Left lung (tissue), 10 donors: ENCODE measurements around the gene XPC. TPM values are rescaled to one million over a fixed set of nuclear protein-coding genes. Genes with fewer than 3 reads are reported as not detected.
A peak's percentile ranks its signal among the peaks of the same experiment; 100 is the strongest.

Experiments used
- ATAC-seq: fragments of 200-7000 bp; cut with Tn5 transposase; one replicate; pipeline ENCODE4 v1.9.1; 2020; ENCODE audit warnings: moderate library complexity
- DNase-seq, 4 donors: peaks; one replicate each; pipeline ENCODE4 v3.0.0-alpha.2; 2013 to 2020
- H3K27ac ChIP-seq, 2 donors: fragments of 200-600 bp; sonication (generic) in 1 of 2; one replicate each; pipeline versions ENCODE4 v1.5.0 to v1.8.0; 2020 to 2021
- H3K27me3 ChIP-seq, 2 donors: fragments of 200-600 bp; sonication (generic) in 1 of 2; one replicate each; pipeline versions ENCODE4 v1.5.0 to v1.8.0; 2020 to 2021
- H3K36me3 ChIP-seq, 2 donors: fragments of 200-600 bp; sonication (generic) in 1 of 2; one replicate each; pipeline versions ENCODE4 v1.5.0 to v1.8.0; 2020 to 2021
- H3K4me1 ChIP-seq, 2 donors: fragments of 200-600 bp; one replicate each; pipeline ENCODE4 v1.8.0; 2021
- H3K4me3 ChIP-seq, 2 donors: fragments of 200-600 bp; sonication (generic) in 1 of 2; one replicate each; pipeline versions ENCODE4 v1.5.0 to v1.8.0; 2020 to 2021; ENCODE audit warnings: mild to moderate bottlenecking in 1 of 2
- H3K9me3 ChIP-seq, 2 donors: fragments of 200-600 bp; sonication (generic) in 1 of 2; one replicate each; pipeline versions ENCODE4 v1.5.0 to v1.8.0; 2020 to 2021
- intact Hi-C, 2 donors: fragments of 100-400 bp; cut with DNase I; formaldehyde crosslinking; loops; one replicate each; pipeline versions ENCODE4 v1.11.2 to v1.14.2; 2022
- polyA plus RNA-seq, 6 donors: library from polyadenylated mRNA; unstranded; fragments of 120-200 nt; gene quantifications; one replicate each; pipeline ENCODE4 v1.2.1, GENCODE V29; 2013; ENCODE audit not compliant: insufficient read length in 6 of 6
- total RNA-seq, 2 donors: library from RNA; stranded (reverse); fragmentation: NEBNext Ultra II Directional; extraction: Animal tissue kit (Norgen Biotek cat#: 25700); gene quantifications; one replicate each; pipeline ENCODE4 v1.2.1, GENCODE V29; 2021
- TF ChIP-seq, protein P1 (sequence below), 2 donors: fragments of 200-600 bp; sonication (generic) in 1 of 2; IDR thresholded peaks; one replicate each; pipeline versions ENCODE4 v1.5.0 to v1.8.0; 2021; ENCODE audit warnings: antibody characterized with exemption in 2 of 2
- donor health status: DM: no; HTN: yes; CAD: no.
- donor health status: DM: no; HTN: no; CAD: no.

The XPC gene
- total and polyA plus RNA-seq, 8 donors = 23.9 to 47.6 (median 43.2) TPM

DNA sequence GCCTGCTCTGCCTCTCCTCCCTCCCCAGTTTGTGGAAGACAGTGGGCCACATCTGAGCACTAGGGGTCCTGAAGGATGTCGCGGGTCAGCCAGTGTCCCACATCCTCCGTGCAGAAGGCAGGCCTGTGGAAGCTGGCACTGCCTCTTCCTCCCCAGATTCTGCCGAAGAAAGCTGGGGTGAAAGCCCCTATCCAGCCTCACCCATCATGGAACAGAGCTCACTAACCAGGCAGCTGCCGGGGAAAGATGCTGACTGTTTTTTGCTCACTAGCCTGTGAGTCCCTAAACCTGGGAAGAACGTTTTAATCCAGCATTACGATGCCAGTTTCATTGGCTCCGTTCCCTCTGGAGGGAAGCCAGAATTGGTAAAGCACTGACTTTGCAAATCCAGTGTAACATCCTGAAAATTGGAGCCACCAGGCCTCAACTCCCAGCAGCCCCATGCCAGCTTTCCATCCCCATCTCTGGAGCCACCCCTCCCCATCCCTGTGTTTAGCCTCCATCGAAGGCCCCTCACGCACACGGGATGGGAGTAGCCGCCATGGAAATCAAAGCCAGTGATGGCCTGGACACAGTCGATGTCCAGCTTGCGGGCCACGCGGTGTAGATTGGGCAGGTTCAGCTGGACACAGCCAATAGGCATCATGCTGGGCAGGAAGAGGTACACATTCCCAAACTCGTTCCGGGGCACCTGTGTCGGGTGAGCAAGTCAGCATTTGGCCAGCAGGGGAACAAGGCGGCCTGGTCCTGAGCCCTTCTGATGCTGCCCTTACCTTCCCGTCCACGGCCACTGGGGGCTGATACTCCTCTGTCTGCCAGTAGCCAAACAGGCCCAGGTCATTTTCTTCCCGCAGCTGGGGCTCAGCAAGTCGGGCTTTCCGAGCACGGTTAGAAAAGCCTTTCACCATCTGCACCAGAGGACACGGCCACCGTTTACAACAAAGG, 30.1 kb downstream of the XPC start:
- peaks cover 20 to 30% of the 10 kb centered on the region in 2 donors for H3K4me1 ChIP-seq
- H3K4me3 ChIP-seq = no peak overlapping the region
- no peak overlapping the region for H3K27ac ChIP-seq
- TF ChIP-seq, protein P1, sequence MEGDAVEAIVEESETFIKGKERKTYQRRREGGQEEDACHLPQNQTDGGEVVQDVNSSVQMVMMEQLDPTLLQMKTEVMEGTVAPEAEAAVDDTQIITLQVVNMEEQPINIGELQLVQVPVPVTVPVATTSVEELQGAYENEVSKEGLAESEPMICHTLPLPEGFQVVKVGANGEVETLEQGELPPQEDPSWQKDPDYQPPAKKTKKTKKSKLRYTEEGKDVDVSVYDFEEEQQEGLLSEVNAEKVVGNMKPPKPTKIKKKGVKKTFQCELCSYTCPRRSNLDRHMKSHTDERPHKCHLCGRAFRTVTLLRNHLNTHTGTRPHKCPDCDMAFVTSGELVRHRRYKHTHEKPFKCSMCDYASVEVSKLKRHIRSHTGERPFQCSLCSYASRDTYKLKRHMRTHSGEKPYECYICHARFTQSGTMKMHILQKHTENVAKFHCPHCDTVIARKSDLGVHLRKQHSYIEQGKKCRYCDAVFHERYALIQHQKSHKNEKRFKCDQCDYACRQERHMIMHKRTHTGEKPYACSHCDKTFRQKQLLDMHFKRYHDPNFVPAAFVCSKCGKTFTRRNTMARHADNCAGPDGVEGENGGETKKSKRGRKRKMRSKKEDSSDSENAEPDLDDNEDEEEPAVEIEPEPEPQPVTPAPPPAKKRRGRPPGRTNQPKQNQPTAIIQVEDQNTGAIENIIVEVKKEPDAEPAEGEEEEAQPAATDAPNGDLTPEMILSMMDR (IDR thresholded peaks at IDR 0.05) = no peak
- no peaks in the 10 kb centered on the region for H3K27me3 ChIP-seq
- ATAC-seq (no peak), DNase-seq (no peak)
- H3K36me3 ChIP-seq = peaks cover 0 to 63% of the 10 kb centered on the region in 2 donors
- H3K9me3 ChIP-seq = no peaks in the 10 kb centered on the region
- intact Hi-C loops = no loop called here

DNA sequence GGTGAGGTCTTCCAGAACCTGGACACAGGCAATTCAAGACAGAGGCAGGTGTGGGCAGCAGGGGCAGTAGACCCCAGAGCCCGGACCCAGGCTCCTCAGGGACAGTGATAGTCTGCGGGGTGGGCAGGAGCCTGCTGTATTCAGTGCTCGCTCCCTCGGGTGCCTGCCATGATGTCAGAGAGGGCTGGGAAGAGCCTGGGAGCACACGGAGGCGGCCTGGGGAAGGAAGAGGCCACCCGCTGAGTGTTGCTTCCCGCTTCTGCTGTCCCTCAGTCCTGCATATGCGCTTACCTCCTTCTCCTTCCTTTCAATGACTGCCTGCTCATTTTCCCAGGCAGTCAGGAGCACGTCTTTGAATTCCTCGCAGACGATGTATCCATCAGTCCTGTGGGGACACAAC, 30.8 kb downstream of the XPC start:
- Histone ChIP-seq H3K4me3 (no peak overlapping the region), H3K27me3 (no peaks in the 10 kb centered on the region), H3K27ac (peak overlapping the region in 1 of 2 donors; percentile 99), H3K9me3 (no peaks in the 10 kb centered on the region), H3K4me1 (peaks cover 25 to 37% of the 10 kb centered on the region in 2 donors), H3K36me3 (peaks cover 0 to 60% of the 10 kb centered on the region in 2 donors)
- no peak for ATAC-seq
- TF ChIP-seq, protein P1 (IDR thresholded peaks at IDR 0.05) = no peak
- no peak for DNase-seq
- intact Hi-C loops = no loop called here

DNA sequence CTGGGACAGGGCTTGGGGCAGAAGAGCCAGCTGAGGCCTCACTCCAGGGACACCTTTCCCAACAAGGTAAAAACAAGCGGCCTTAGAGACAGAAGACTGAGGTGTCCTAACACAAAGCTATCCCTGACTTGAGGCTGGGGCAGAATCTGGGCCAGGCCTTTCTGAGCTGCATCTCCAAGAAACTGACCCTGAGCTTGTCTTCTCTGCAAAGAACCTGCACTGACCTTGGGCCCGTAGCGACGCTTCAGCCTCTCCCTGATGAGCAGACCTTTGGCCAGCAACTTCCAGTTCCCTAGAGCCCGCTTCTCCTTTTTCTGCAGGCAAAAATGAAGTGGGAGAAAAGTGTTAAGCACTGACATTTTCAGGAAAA, 31.4 kb downstream of the XPC start:
- Histone ChIP-seq H3K27me3 (no peaks in the 10 kb centered on the region), H3K9me3 (no peaks in the 10 kb centered on the region), H3K36me3 (peaks cover 0 to 61% of the 10 kb centered on the region in 2 donors), H3K4me1 (peaks cover 25 to 41% of the 10 kb centered on the region in 2 donors), H3K27ac (peak overlapping the region in 1 of 2 donors; percentile 99), H3K4me3 (no peak overlapping the region)
- DNase-seq = no peak
- intact Hi-C loops = no loop called here
- ATAC-seq = no peak
- TF ChIP-seq, protein P1 (IDR thresholded peaks at IDR 0.05) = no peak

DNA sequence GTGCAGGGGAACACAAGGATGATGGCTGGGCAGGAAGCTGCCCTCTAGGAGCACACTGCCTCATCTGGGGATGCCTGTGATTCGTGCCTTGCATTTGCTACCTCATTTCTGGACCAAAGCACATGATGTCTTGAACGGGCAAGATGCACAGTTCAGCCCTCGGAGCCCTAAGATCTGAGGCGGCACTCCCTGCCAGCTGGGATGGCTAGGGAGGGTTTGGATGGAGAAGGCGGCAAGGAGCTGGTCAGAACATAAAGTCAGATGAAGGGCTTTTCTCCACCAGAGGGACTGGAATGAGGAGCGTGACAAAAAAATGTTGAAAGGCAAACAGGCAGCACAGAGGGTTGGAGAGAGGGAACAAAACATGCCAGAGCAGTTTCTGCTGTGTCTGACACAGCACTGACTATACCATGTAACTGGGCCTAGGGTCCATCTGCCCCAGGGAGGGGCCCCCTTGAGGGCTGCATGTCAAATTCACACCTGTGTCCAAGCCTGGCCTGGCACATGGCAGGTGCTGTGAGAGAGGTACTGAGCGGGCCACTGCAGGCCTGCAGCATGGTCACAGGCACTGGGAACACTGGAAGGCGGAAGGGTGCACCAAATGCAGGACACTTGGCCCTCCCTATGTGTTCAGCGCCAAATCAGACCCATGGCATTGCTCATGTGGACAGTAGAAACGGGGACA, 31.9 kb downstream of the XPC start:
- Histone ChIP-seq H3K36me3 (peaks cover 0 to 61% of the 10 kb centered on the region in 2 donors), H3K4me3 (no peak overlapping the region), H3K27me3 (no peaks in the 10 kb centered on the region), H3K27ac (peak overlapping the region; percentile 92 to 99), H3K9me3 (no peaks in the 10 kb centered on the region), H3K4me1 (peaks cover 25 to 41% of the 10 kb centered on the region in 2 donors)
- intact Hi-C loops = no loop called here
- ATAC-seq (no peak), DNase-seq (peak in 2 of 4 donors; percentile 28 to 31)
- TF ChIP-seq, protein P1 (IDR thresholded peaks at IDR 0.05) = no peak
